Measurements from ENCODE around the gene BHMT. TPM values are rescaled to one million over a fixed set of nuclear protein-coding genes. Genes with fewer than 3 reads are reported as not detected.

The BHMT gene
- total RNA-seq, 1 donor from 2014 or later: not detected

- Histone ChIP-seq H3K79me2 (ENCODE audit: insufficient read depth, low read length) (no peaks in the 10 kb centered on the region), H3K9ac (ENCODE audit: low read length) (no peak overlapping the region), H2AFZ (ENCODE audit: low read depth, low read length) (no peak overlapping the region), H3K4me1 (ENCODE audit: insufficient read depth, low read length) (no peaks in the 10 kb centered on the region), H3K27ac (ENCODE audit: low read depth, low read length) (no peak overlapping the region), H3K4me3 (ENCODE audit: insufficient read depth, low read depth, low read length) (no peak overlapping the region), H3K9me3 (ENCODE audit: insufficient read depth, low read depth, low read length) (no peaks in the 10 kb centered on the region), H4K20me1 (ENCODE audit: insufficient read depth, low read length) (no peaks in the 10 kb centered on the region), H3K4me2 (ENCODE audit: low read length) (no peak overlapping the region), H3K27me3 (ENCODE audit: insufficient read depth, low read length) (peaks cover 2% of the 10 kb centered on the region), H3K36me3 (ENCODE audit: insufficient read depth, low read length) (no peaks in the 10 kb centered on the region)
- no peak for DNase-seq (ENCODE audit: low read depth)
- peaks cover 10% of the 10 kb centered on the region for H3K4me1 Mint-ChIP-seq (ENCODE audit: low read depth, unreplicated experiment)
- no peak overlapping the region for H3K4me3 Mint-ChIP-seq (ENCODE audit: unreplicated experiment)
- H3K27ac Mint-ChIP-seq (ENCODE audit: unreplicated experiment): no peak overlapping the region
- no peak for FAIRE-seq
- H3K27me3 Mint-ChIP-seq (ENCODE audit: low read depth, unreplicated experiment): no peaks in the 10 kb centered on the region
- TF ChIP-seq, protein P1, sequence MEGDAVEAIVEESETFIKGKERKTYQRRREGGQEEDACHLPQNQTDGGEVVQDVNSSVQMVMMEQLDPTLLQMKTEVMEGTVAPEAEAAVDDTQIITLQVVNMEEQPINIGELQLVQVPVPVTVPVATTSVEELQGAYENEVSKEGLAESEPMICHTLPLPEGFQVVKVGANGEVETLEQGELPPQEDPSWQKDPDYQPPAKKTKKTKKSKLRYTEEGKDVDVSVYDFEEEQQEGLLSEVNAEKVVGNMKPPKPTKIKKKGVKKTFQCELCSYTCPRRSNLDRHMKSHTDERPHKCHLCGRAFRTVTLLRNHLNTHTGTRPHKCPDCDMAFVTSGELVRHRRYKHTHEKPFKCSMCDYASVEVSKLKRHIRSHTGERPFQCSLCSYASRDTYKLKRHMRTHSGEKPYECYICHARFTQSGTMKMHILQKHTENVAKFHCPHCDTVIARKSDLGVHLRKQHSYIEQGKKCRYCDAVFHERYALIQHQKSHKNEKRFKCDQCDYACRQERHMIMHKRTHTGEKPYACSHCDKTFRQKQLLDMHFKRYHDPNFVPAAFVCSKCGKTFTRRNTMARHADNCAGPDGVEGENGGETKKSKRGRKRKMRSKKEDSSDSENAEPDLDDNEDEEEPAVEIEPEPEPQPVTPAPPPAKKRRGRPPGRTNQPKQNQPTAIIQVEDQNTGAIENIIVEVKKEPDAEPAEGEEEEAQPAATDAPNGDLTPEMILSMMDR (IDR thresholded peaks at IDR 0.05; ENCODE audit: insufficient read depth, low read depth, low read length): no peak
- TF ChIP-seq EZH2 (IDR thresholded peaks at IDR 0.05; ENCODE audit: insufficient read depth, low read length): no peak
- peaks cover 2% of the 10 kb centered on the region for H3K9me3 Mint-ChIP-seq (ENCODE audit: unreplicated experiment)
- no peaks in the 10 kb centered on the region for H3K36me3 Mint-ChIP-seq (ENCODE audit: low read depth, unreplicated experiment)
These were observed 25.5 kb upstream of the BHMT start for GRCh38 chr5:79086116-79086515.

DNA sequence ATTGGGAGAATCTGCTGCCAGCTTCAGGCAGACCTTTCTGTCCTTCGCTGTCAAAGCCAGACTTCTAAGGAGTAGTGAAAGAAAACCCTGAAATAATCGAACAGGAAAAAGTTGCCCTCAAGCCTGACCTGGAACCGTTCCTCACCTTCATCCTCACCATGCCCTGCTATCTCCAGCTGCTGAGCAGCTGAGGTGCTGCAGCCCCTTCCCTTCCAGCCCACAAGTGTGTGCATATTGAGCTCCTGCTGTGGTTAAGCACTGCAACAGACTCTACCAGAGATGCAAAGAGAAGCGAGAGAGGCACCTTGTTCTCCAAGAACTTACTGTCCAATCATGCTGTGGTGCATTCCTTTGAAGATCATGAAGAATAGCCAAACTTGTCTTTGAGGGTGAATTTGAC lies 23.1 kb upstream of the BHMT start:
- no peak overlapping the region for H3K4me3 ChIP-seq (ENCODE audit: insufficient read depth, low read depth, low read length)
- no peak overlapping the region for H2AFZ ChIP-seq (ENCODE audit: low read depth, low read length)
- H3K36me3 ChIP-seq (ENCODE audit: insufficient read depth, low read length): no peaks in the 10 kb centered on the region
- TF ChIP-seq EZH2 (IDR thresholded peaks at IDR 0.05; ENCODE audit: insufficient read depth, low read length): no peak
- TF ChIP-seq, protein P1 (IDR thresholded peaks at IDR 0.05; ENCODE audit: insufficient read depth, low read depth, low read length): no peak
- no peaks in the 10 kb centered on the region for H3K27me3 Mint-ChIP-seq (ENCODE audit: low read depth, unreplicated experiment)
- H3K4me1 ChIP-seq (ENCODE audit: insufficient read depth, low read length): no peaks in the 10 kb centered on the region
- FAIRE-seq (no peak), DNase-seq (ENCODE audit: low read depth) (no peak)
- H3K4me2 ChIP-seq (ENCODE audit: low read length): no peak overlapping the region
- no peaks in the 10 kb centered on the region for H3K79me2 ChIP-seq (ENCODE audit: insufficient read depth, low read length)
- peaks cover 2% of the 10 kb centered on the region for H3K27me3 ChIP-seq (ENCODE audit: insufficient read depth, low read length)
- peaks cover 7% of the 10 kb centered on the region for H3K4me1 Mint-ChIP-seq (ENCODE audit: low read depth, unreplicated experiment)
- no peaks in the 10 kb centered on the region for H3K9me3 ChIP-seq (ENCODE audit: insufficient read depth, low read depth, low read length)
- H3K36me3 Mint-ChIP-seq (ENCODE audit: low read depth, unreplicated experiment): no peaks in the 10 kb centered on the region
- H4K20me1 ChIP-seq (ENCODE audit: insufficient read depth, low read length): no peaks in the 10 kb centered on the region
- H3K27ac ChIP-seq (ENCODE audit: low read depth, low read length): no peak overlapping the region
- H3K27ac Mint-ChIP-seq (ENCODE audit: unreplicated experiment): no peak overlapping the region
- H3K4me3 Mint-ChIP-seq (ENCODE audit: unreplicated experiment): no peak overlapping the region
- no peaks in the 10 kb centered on the region for H3K9me3 Mint-ChIP-seq (ENCODE audit: unreplicated experiment)
- no peak overlapping the region for H3K9ac ChIP-seq (ENCODE audit: low read length)

- Histone ChIP-seq H2AFZ (ENCODE audit: low read depth, low read length) (no peak overlapping the region), H3K27ac (ENCODE audit: low read depth, low read length) (no peak overlapping the region), H4K20me1 (ENCODE audit: insufficient read depth, low read length) (no peaks in the 10 kb centered on the region), H3K79me2 (ENCODE audit: insufficient read depth, low read length) (no peaks in the 10 kb centered on the region), H3K36me3 (ENCODE audit: insufficient read depth, low read length) (no peaks in the 10 kb centered on the region), H3K9ac (ENCODE audit: low read length) (no peak overlapping the region), H3K27me3 (ENCODE audit: insufficient read depth, low read length) (peaks cover 5% of the 10 kb centered on the region), H3K4me2 (ENCODE audit: low read length) (no peak overlapping the region), H3K4me3 (ENCODE audit: insufficient read depth, low read depth, low read length) (no peak overlapping the region), H3K4me1 (ENCODE audit: insufficient read depth, low read length) (no peaks in the 10 kb centered on the region), H3K9me3 (ENCODE audit: insufficient read depth, low read depth, low read length) (no peaks in the 10 kb centered on the region)
- H3K36me3 Mint-ChIP-seq (ENCODE audit: low read depth, unreplicated experiment): no peaks in the 10 kb centered on the region
- H3K27ac Mint-ChIP-seq (ENCODE audit: unreplicated experiment): no peak overlapping the region
- no peak overlapping the region for H3K4me3 Mint-ChIP-seq (ENCODE audit: unreplicated experiment)
- no peak for TF ChIP-seq EZH2 (IDR thresholded peaks at IDR 0.05; ENCODE audit: insufficient read depth, low read length)
- TF ChIP-seq, protein P1 (IDR thresholded peaks at IDR 0.05; ENCODE audit: insufficient read depth, low read depth, low read length): no peak
- H3K9me3 Mint-ChIP-seq (ENCODE audit: unreplicated experiment): no peaks in the 10 kb centered on the region
- no peaks in the 10 kb centered on the region for H3K27me3 Mint-ChIP-seq (ENCODE audit: low read depth, unreplicated experiment)
- DNase-seq (ENCODE audit: low read depth) (no peak), FAIRE-seq (no peak)
- H3K4me1 Mint-ChIP-seq (ENCODE audit: low read depth, unreplicated experiment): peaks cover 3% of the 10 kb centered on the region
These were observed 20.5 kb upstream of the BHMT start for GRCh38 chr5:79091064-79091463.

Measured in astrocyte (in vitro differentiated cells and primary cell).